ENCODE results near the gene ETFBKMT. TPM values are rescaled to one million over a fixed set of nuclear protein-coding genes. Genes with fewer than 3 reads are reported as not detected.

The ETFBKMT gene, protein sequence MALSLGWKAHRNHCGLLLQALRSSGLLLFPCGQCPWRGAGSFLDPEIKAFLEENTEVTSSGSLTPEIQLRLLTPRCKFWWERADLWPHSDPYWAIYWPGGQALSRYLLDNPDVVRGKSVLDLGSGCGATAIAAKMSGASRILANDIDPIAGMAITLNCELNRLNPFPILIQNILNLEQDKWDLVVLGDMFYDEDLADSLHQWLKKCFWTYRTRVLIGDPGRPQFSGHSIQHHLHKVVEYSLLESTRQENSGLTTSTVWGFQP
- total RNA-seq = 2.2 and 2.7 TPM in 2 replicates

DNA sequence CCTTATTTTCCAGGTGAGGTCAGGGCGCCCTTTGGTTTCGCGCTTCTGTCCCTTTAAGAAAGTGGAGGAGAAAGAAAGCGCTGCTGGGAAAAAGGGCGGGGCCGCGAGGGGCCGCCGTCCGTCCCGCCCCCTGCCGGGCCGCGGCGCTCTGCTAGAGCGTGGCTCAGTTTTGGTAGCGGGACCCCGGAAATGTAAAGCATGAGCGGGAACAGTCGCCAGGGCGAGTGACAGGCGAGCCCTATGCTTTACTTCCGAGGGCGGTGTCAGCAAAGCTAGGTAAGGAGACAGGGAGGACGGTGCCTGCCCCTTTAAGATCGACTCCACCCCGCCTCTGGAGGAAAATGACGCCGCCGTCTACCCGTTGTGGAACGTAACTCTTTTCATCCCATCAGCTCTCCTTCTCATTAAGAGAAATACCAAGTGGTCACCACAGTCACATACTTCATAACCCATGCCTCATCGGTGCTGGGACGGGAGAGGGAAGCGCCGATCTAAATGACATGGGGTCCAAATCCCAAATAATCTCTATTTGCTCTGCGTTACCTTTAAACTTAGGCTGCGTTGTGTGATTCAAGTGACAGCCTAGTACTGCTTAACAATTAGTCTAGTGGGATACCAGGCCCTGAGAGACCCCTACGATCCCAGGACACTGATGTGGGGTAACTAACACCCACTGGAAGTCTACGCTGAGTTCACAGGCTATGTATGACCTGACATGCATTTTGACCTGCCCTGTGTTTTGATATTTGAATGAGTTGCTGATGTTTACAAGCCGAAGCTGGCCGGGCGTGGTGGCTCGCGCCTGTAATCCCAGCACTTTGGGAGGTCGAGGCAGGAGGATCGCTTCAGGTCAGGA is at the start of gene ETFBKMT:
ETFBKMT (plus strand) TSS at position 602 of the 856 bp plus-strand sequence. CDS start 2,266 bp downstream, outside the sequence.
- peak; percentile 60 to 87 for DNase-seq (ENCODE audit: low read depth in 2 of 2)

DNA sequence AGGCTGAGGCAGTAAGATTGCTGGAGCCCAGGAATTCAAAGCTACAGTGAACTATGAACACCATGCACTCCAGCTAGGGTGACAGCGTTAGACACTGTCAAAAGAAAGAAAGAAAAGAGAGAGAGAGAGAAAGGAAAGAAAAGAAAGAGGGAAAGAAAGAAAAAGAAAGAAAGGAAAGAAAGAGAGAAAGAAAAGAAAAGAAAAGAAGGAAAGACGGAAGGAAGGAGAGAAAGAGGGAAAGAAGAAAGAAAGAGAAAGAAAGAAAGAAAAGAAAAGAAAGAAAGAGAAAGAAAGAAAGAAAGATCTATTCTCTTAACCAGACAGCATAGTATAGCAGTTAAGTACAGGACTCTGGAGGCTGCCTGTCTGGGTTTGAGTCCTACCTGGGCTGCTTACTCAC is 46.7 kb upstream of the ETFBKMT start:
- no peak for DNase-seq (ENCODE audit: low read depth in 2 of 2)

DNA sequence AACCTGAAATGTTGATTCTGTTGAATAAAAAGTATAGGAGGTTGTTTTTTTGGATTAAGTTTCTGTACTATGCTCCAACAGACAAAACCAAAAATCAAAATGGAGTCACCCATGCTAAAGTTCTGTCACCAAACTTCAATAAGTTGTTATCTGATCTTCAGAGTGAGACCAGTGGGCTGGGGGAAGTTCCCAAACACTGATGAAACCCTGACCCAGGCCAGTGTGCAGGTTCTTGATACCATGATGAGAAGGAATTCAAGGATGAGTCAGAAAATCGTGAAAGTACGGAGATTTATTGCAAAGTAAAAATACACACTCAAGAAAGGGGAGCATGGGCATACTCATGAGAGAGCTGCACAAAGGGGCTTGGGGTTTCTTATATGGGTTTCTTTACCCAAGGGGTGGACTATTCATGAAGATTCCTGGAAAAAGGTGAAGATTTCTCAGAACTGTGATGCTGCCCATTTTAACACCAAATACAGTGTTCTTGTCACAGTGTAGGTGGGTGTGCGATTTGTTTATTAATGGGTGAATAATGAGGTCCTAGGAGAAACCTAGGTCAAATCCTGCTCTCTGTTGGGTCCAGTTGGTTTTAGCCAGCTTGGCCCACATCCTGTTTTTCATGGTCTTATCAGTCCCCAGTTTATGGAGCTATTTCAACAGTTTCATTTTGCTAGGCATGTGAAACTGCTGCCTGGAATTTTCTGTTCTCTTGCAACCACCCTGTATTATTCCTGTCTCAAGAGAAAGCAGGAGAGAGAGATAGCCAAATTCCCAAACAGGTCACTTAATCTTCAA is 41.1 kb upstream of the ETFBKMT start:
- no peak for DNase-seq (ENCODE audit: low read depth in 2 of 2)

DNA sequence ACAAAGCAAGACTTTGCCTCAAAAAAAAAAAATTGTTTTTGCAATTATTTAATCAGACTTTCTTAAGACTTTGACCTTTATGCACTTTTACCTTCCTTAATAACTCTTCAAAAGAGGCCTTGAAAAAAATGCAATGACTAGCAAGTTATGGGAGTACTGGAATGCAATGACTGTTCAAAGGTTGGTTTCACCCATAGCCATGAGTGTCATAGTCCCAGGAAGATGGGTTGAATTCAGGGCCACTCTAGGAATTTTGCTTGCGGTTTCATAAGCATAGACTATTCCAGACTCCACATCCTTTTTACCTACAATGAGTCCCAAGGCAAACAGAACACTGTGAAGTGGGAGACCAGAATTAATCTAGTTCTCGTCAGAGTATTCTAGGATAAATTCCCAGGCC is 39.2 kb upstream of the ETFBKMT start:
- no peak for DNase-seq (ENCODE audit: low read depth in 2 of 2)

DNA sequence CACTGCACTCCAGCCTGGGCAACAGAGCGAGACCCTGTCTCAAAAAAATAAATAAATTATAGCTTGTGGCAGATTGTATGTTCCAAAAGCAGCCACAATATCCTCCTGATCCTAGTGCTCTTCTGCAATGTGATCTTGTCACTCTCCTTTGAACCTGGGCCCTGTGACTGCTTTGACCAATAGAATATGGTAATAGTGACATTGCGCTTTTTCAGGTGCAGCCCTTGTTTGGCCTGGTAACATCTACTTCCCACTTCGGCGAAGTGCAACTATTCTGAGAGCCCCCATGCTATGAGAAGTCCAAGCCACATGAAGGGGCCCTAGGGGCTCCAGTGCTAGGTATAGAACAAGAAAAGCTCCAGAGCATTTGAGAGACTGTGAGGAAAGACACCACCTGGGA is 37.5 kb upstream of the ETFBKMT start:
- DNase-seq (ENCODE audit: low read depth in 2 of 2) = no peak

DNA sequence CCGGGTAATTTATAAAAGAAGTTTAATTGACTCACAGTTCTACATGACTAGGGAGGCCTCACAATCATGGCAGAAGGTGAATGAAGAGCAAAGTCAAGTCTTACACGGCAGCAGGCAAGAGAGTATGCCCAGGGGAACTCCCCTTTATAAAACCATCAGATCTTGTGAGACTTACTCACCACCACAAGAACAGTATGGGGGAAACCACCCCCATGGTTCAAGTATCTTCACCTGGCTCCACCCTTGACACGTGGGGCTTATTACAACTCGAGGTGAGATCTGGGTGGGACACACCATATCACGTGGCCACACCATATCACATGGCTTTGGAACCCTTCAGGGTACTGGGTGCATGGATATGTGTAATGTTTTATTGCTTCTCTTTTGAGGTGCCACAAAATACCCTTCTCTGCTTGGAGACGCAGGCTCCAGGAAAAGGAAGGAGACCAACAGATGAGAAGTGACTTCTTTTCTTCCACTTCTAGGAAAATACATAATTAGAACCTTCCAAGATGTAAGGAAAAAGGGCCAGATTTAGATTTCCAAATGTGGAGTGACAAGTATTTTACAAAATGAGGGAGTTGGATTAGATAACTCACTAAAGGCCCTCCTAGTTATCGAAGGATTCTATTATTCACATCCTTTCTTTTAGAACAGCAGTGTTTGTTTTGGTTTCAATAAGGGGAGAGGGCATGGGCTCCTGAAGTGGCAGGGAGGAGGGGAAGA is 33.1 kb upstream of the ETFBKMT start:
- no peak for DNase-seq (ENCODE audit: low read depth in 2 of 2)

DNA sequence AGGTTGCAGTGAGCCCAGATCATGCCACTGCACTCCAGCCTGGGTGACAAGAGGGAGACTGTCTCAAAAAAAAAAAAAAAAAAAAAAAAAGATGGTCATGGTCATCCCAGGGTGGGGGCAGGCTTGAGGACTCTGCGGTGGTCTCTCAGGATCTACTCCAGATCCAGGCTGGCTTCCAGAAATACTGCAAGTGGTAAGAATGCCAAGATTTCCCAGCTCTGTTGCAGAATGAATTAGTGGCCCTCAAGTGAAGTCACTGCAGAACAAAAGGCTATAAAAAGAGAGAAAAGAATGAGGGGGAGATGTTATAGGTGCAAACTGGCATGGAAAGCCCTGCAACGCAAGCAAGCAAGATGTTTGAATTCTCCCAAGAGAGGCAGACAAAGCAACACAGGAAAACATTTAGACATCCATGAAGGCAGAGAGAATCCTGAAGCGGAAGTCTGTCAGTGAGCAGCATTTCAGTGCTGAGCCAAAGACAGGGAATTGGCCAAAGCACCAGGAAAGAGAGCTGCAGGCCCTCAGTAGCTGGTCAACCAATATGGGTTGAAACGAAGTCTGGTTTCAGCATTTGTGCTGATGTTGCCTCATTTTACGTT is 31.9 kb upstream of the ETFBKMT start:
- DNase-seq (ENCODE audit: low read depth in 2 of 2) = no peak

DNA sequence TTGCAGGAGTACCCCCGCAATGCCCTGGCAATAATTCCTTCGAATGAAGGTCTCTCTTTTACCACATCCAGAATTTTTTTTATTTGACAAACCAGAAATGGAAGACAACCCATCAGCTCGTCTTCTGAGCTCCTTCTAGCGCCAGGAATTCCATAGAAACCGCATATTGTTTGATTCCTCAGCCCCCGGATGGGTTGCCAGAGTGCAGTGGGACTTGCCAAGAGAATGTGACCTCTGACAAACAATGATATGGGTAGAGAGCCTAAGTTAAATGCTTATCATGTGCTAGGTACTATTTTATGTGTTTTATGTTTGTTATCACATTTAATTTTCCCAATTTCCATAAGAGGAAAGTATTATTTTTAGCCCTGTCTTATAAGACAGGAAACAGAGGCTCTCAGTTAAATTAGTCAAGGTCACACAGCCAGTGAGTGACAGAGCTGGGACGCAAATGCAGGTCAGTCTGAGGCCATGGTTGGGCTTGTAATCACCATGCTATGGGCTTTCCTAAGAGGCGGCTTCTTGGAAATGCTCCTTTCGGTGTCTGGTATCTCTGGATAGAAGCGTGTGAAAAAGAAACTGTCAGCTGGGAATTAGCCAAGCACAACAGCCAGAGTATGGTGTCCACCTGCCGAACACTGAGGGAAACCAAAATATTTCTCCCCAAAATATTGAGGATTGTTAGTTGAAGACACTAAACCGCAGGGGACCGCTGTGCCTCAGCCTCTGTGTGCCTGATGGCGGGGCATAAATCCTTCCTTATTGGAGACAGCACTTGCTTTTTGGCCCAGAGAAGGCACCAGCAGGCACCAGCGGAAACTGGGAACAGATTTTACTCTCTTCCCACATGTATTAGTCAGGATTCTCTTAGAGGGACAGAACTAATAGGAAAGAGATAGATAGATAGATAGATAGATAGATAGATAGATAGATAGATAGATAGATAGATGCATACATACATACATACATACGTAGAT is 29.4 kb upstream of the ETFBKMT start:
- DNase-seq (ENCODE audit: low read depth in 2 of 2) = peak in 1 of 2 donors; percentile 49

DNA sequence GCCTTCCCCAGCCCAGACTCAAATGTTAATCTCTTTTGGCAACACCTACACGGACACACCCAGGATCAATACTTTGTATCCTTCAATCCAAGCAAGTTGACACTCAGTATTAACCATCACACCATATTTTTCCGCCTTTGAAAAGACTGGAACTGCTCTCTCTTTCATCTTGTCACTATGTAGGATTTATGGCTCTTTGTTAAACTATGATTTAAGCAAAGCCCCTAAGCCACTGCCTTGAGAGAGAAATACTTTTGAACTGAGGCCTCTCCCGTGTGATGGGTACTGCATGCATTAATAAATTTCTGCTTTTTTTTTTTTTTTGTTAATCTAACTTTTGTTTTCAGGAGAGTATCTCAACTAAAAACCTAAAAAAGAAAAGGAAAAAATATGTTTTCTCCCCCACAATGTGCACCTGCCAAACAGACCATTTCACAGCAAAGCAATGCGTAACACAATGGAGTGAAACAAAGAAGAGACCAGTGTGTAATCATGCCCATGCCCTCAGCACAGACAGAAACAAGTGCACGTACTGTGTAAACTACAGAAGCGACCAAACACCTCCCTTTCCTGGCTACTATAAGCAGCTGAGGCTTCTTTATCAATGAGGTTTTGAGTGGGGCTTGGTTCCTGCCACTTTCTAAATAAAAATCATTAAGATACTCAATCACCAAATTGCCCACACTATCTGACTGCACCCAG is 28.3 kb upstream of the ETFBKMT start:
- no peak for DNase-seq (ENCODE audit: low read depth in 2 of 2)

DNA sequence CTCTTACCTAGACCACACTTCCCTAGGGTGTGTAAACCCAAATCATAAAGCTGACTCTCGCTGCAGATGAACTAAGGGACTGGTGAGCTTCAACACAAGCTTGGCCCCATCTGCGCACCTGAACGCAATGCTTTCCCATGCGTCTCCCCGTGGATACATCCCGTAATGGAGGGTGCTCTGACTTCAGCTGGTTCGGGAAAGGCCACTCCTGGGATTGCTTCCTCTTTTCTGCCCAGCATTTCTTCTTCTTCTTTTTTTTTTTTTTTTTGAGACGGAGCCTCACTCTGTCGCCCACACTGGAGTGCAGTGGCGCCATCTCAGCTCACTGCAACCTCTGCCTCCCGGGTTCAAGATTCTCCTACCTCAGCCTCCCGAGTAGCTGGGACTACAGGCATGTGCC is 27.7 kb upstream of the ETFBKMT start:
- no peak for DNase-seq (ENCODE audit: low read depth in 2 of 2)

DNA sequence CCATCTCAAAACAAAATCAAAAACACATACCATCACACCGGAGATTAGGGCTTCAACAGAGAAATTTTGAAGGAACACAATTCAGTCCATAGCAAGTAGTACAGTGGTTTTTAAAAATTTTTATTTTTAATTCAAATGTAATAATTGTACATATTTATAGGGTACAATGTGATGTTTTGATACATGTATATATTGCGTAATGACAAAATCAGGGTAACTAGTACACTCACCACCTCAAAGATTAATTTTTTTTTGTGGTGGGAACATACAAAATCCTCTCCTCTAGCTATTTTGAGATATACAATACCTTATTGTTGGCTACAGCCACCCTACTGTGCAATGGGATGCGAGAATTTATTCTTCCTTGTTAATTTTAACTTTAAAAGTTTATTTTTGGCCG is 26.0 kb upstream of the ETFBKMT start:
- DNase-seq (ENCODE audit: low read depth in 2 of 2) = no peak

DNA sequence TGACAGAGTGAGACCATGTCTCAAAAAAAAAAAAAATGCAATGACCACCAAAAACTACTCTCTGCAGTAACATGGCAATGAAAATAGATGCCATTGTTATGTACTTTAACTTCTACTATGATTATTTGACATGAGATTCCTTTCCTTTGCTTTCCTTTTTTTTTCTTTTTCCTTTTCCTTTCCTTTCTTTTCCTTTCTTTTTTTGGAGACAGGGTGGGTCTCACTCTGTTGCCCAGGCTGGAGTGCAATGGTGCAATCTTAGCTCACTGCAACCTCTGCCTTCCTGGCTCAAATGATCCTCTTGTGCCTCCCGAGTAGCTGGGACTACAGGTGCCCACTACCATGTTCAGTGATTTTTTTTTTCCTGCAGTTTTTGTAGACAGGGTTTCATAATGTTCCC is 24.9 kb upstream of the ETFBKMT start:
- DNase-seq (ENCODE audit: low read depth in 2 of 2) = no peak

DNA sequence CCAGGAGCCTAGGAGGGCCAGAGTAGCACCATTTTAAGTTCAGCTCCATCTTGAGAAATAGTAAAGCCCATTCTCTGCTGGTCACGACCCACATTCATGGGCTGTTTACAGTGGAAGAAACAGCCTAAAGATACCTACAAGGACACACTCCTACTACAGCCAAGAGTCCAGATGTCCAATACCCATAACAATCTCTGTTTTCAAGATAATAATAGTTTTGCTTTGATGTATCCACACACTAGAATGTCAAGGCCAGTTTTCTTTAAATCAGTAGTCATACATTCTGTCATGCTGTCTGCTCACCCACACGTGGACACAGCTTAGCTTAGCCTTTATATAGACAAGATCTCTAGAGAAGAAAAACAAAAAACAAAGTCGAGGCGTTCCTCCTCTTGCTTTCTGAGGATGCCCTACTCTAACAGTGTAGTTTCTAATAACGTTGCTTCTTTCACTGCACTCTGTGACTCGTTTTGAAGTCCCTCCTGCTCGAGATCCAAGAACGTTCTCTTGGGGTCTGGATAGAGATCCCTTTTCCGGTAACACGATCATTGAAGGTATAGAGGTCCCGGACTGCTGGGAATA is 17.9 kb upstream of the ETFBKMT start:
- DNase-seq (ENCODE audit: low read depth in 2 of 2) = no peak

DNA sequence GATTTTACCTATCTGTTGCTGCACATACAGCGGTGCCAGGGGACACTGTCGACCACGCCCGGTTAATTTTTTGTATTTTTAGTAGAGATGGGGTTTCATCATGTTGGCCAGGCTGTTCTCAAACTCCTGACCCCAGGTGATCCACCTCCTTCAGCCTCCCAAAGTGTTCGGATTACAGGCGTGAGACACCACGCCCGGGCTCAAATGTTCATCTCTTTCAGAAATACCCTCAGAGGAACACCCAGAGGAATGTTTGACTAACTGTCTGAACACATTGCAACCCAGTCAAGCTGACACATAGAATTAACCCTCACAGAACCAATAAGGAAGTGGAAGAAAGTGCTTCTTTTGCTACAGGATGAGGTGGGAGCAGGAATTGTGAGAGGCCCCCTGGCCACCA is 15.0 kb upstream of the ETFBKMT start:
- DNase-seq (ENCODE audit: low read depth in 2 of 2) = no peak

DNA sequence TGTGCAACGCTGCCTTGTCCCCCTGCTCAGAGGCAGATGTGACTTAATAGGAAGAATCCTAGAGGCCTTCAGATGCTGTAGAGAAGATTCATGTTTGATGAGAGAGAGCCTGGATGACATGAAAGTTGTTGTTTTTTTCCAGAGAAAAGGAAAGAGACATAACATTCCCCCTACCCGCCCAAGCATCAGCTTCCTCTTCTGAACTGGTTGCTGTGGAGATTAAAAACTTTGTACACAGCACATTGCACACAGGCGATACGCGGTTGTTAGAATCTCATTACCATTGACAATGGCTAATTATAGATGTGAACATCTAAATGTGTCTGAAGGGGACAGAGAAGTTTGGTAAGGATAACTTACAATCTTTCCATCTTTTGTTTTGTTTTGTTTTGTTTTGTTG is 13.6 kb upstream of the ETFBKMT start:
- peak; percentile 17 to 50 for DNase-seq (ENCODE audit: low read depth in 2 of 2)

DNA sequence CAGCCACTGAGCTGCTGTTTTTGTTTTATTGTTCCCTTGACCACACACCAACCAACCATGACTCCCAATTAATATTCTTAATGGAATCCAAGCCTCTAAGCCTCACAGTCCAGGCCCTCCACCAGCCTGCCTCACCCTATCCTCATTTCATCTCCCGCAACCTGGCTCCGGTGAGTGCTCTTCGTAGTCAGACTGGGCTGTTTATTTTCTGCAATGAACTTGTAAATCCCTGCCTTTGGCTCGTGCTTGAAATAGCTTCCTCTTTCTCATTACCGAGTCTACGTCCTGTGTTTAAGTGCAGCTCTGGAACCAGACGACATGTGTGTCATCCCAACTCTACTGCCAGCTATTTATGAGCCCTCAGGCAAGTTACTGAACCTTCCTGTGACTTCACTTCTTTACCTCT is 12.4 kb upstream of the ETFBKMT start:
- DNase-seq (ENCODE audit: low read depth in 2 of 2) = peak; percentile 14 to 24

DNA sequence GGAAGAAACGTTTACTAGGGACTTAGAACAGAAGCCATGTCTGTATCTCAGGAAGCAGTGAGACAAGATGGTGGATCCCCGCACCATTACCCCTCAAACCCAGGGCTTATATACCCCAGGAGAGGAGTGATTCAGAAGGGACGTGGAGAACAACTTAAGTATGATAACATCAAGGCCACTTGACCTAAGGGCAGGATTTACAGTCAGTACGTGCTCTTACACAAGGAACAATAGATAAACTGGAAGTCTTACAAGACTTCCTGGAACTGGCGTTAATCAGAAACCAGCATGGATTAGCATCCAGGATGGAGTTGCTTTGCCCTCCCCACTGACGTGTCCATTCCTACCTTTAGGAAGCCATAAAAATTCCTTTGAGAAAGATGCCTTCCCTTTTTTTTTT is 8.6 kb upstream of the ETFBKMT start:
- DNase-seq (ENCODE audit: low read depth in 2 of 2) = no peak

DNA sequence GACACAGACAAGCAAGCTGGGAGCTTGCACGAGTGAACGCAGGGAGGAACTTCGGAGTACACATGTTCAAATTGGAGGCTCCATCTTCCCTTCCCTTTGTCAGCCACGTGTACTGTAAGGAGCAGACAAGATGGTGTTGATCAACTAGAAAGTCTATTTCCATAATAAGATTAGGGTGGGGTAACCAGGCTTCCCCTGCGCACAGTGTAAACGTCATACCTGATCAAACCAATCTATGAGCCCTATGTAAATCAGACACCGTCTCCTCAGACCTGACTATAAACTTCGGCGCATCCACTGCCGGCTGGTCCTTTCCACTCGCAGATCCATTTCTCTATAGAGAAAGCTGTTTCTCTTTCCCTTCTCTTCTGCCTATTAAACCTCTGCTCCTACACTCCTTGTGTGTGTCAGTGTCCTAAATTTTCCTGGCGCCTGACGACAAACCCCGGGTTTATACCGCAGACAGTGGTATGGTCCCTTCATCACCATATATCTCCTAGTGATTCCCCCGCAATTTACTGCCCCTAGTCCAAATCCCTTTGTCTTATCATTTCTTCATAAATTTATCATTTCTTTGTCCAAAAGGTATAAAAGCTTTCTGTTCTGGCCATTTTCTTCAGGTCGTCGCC is 7.5 kb upstream of the ETFBKMT start:
- DNase-seq (ENCODE audit: low read depth in 2 of 2) = peak in 1 of 2 donors; percentile 41

Data from dermis microvascular lymphatic vessel endothelial cell (primary cell).